Measurements from ENCODE around the gene PRM2. TPM values are rescaled to one million over a fixed set of nuclear protein-coding genes. Genes with fewer than 3 reads are reported as not detected.

Gene PRM2
- total and polyA plus RNA-seq, 2 of the 8 experiments (the other 6 are each of a cell fraction or from before 2014, with no cell fraction given) = not detected

GRCh38 chr16:11322823-11323222 lies 46.5 kb upstream of the PRM2 start:
- CTCF ChIA-PET (ENCODE audit: partially characterized antibody) = interaction anchor here (0.7 to 1.0 kb wide), 2 partner anchors 64 kb away, joined by 3 read pairs; no protein-coding TSS in a partner anchor
- Histone ChIP-seq H3K36me3 (ENCODE audit: control insufficient read depth in 2 of 4, insufficient read depth in 4 of 4, low read length in 3 of 4) (no peaks in the 10 kb centered on the region), H3K79me2 (ENCODE audit: control insufficient read depth in 1 of 2, insufficient read depth in 2 of 2, low read length in 2 of 2) (no peaks in the 10 kb centered on the region), H3K27ac (ENCODE audit: low read depth, low read length) (no peak overlapping the region), H3K9me3 (ENCODE audit: insufficient read depth in 2 of 2, low read depth in 1 of 2, low read length in 1 of 2) (no peaks in the 10 kb centered on the region), H3K14ac (ENCODE audit: insufficient read length) (no peak overlapping the region), H2BK5ac (ENCODE audit: low read depth, low read length) (no peak overlapping the region), H3K9ac (replicated peaks in 1 of 4; ENCODE audit: extremely low read depth in 1 of 4, low read depth in 3 of 4, low read length in 3 of 4) (no peak overlapping the region), H2BK12ac (ENCODE audit: low read depth, low read length) (no peak overlapping the region; the same call in 1 of the 2 replicates), H2BK15ac (ENCODE audit: low read length) (no peak overlapping the region), H3K27me3 (replicated peaks in 1 of 4; ENCODE audit: control insufficient read depth in 3 of 4, extremely low read depth in 1 of 4, insufficient read depth in 3 of 4, low read length in 3 of 4) (no peaks in the 10 kb centered on the region), H2BK120ac (replicated peaks; ENCODE audit: low read depth, low read length) (no peak overlapping the region), H2AK5ac (ENCODE audit: low read depth, low read length) (no peak overlapping the region), H4K5ac (ENCODE audit: insufficient read length, low read depth, low read length) (no peak overlapping the region), H3K23ac (ENCODE audit: insufficient read length) (no peak overlapping the region), H2AFZ (ENCODE audit: low read length) (no peak overlapping the region), H3K4ac (replicated peaks; ENCODE audit: insufficient read length, low read depth, low read length) (no peak overlapping the region), H3K79me1 (ENCODE audit: low read depth, low read length) (no peaks in the 10 kb centered on the region), H4K20me1 (replicated peaks in 1 of 2; ENCODE audit: control insufficient read depth in 1 of 2, insufficient read depth in 2 of 2, low read length in 2 of 2) (no peaks in the 10 kb centered on the region), H3K23me2 (ENCODE audit: low read depth, low read length) (peaks cover 5% of the 10 kb centered on the region; the same call in 1 of the 2 replicates), H3K18ac (ENCODE audit: extremely low read depth, low read length) (no peak overlapping the region), H3K56ac (replicated peaks; ENCODE audit: insufficient read length, low read depth, low read length) (no peak overlapping the region), H2BK20ac (ENCODE audit: low read length) (peak overlapping the region; percentile 18; the same call in 1 of the 2 replicates), H4K8ac (ENCODE audit: extremely low read depth, insufficient read depth, low read length) (no peak overlapping the region), H4K91ac (replicated peaks; ENCODE audit: insufficient read length, low read length) (peak overlapping the region; percentile 67), H3K4me1 (replicated peaks in 1 of 4; ENCODE audit: control insufficient read depth in 3 of 4, insufficient read depth in 4 of 4, low read length in 3 of 4) (peaks cover 7 to 13% (median 7%) of the 10 kb centered on the region in 4 experiments; a peak in 5 of 7 replicates), H3K4me3 (ENCODE audit: extremely low read depth in 1 of 4, insufficient read depth in 2 of 4, low read depth in 3 of 4, low read length in 4 of 4) (no peak overlapping the region), H3K4me2 (ENCODE audit: insufficient read depth in 1 of 2, low read depth in 2 of 2, low read length in 2 of 2) (no peak overlapping the region)
- TF ChIP-seq USF2 (IDR thresholded peaks at IDR 0.05; ENCODE audit: low read length) = no peak
- no peak for TF ChIP-seq EP300 (IDR thresholded peaks at IDR 0.05; ENCODE audit: borderline replicate concordance in 1 of 2, low read depth in 2 of 2, low read length in 2 of 2)
- no peak for TF ChIP-seq RFX5 (IDR thresholded peaks at IDR 0.05; ENCODE audit: borderline replicate concordance, low read depth, low read length)
- no peak for TF ChIP-seq EZH2 (IDR thresholded peaks at IDR 0.05; ENCODE audit: low read depth, low read length, severe bottlenecking)
- no peak for TF ChIP-seq POLR2A (IDR thresholded peaks at IDR 0.05; ENCODE audit: control extremely low read depth in 1 of 2, low read depth in 2 of 2, low read length in 2 of 2)
- TF ChIP-seq SIRT6 (IDR thresholded peaks at IDR 0.05; ENCODE audit: low read length) = no peak
- no peak for TF ChIP-seq GABPA (IDR thresholded peaks at IDR 0.05; ENCODE audit: borderline replicate concordance, insufficient read depth, low read length)
- TF ChIP-seq POLR2AphosphoS5 (IDR thresholded peaks at IDR 0.05; ENCODE audit: low read depth, low read length) = no peak
- TF ChIP-seq CTBP2 (IDR thresholded peaks at IDR 0.05; ENCODE audit: borderline replicate concordance, insufficient read depth, insufficient read length, low read length) = no peak
- no peak for TF ChIP-seq GTF2F1 (IDR thresholded peaks at IDR 0.05; ENCODE audit: borderline replicate concordance, low read depth, low read length)
- no peak for TF ChIP-seq PHF8 (conservative IDR thresholded peaks at IDR 0.05; ENCODE audit: low read depth, low read length)
- 79% methylated on average over 3 of the region's 3 CpGs; no CpG with 5 or more reads in 1 of the 2 experiments for WGBS, 2 experiments (ENCODE audit: extremely low coverage in 1 of 2, insufficient coverage in 1 of 2, insufficient read length in 1 of 2, insufficient replicate concordance in 2 of 2, low coverage in 1 of 2, low lambda C conversion rate in 2 of 2, missing lambda C conversion rate in 1 of 2)
- POLR2A ChIA-PET (ENCODE audit: partially characterized antibody) = interaction anchor here (0.6 to 1.9 kb wide), 3 partner anchors 10 to 32 kb away, joined by 4 read pairs; no protein-coding TSS in a partner anchor
- no peak for DNase-seq (ENCODE audit: low read depth in 1 of 2, low spot score in 2 of 2)
- FAIRE-seq = no peak

All from H1 (cell line).